Raji (cell line): Measurements from ENCODE around the gene MYEOV.

Source experiments
- POLR2A ChIP-seq: IDR thresholded peaks from 2 replicates; pipeline ENCODE4 v1.6.1; 2011; ENCODE audit warnings: low read depth, low read length, control low read depth; ENCODE audit not compliant: insufficient read depth

The MYEOV gene

DNA sequence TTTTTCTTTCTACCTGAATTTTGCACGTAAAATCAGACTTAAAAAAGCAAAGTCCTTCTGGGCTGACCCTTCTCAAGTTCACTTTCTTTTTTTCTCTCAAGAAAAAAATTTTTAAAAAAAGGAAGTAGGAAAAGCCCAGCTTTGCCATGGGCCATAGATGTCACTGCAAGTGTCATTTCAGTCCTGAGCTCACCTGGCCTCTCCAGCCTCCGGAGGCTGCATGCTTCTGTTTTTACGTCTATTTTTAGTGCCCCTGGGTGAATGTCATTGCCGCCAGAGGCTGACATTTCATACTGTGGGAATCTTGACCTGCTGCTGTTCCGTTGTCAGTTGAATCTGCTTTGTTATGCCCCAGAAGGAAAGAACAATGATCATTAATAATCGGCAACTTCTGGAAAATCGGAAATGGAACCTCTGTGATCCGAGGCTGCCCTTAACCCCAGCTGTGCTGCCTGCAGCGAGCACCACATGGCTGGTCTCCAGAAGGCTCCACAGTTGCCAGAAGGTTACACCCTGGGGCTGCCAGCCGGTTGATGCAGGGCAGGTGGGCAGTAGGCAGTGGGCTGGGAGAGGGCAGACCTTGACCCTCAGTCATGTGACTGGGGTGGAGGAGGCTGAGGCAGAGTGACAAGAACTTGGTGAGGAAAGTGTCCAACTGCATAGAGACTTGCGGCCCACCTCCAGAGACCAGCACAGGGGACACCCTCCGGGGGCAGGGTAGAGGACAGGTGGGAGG lies 16.7 kb upstream of the MYEOV start:
- TF ChIP-seq POLR2A = no peak

DNA sequence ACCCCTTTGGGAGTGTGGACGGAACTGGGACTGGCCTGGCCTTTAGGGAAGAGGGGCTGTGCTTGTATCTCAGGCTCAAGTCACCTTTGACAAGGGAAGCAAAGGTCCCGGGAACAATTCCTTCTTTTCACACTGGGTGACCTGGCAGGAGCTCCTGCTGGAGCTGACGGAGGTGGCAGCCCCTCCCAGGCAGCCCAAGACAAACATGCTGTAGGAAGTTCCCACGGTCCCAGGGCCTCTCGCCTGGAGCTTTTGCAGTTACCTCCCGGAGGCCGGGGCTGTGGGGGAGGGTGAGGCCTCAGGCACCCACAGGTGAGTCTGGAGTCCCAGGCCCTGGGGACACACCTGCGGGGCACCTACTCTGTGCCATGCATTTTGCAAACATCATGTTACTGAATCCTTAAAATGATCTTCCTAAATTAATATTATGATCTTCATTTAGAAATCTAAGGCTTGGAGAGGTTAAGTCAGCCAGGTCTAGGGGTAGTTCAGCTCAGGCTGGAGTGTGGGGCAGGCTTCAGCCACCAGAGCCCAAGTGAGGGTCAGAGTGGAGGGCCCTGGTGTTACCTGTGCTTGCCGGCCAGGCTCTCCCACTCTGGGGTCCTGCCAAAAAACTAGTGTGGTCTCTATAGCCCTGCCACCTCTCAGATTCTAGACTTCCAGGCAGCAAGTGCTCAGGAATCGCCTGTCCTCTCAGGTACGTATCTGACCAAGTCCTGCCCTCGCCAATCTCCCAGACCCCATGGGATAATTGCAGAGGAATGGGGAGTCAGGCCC lies 15.7 kb upstream of the MYEOV start:
- no peak for TF ChIP-seq POLR2A

DNA sequence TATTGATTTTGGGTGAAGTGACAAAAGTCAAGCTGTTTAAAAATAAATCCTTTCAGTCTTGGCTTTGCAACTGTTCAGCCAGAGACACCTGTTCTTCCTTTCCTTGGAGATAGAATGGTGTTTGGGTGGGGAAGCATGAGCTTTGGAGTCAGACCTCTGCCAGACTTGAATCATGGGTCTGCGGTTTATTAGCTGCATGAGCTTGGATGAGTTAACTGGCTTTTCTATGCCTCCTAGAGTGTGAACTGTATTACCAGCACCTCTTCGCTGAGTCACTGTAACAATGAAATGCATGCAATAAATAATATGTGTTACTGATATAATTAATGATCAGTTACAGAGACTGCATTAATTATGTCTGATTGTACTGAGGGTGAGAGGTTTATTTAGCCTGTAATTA lies 13.5 kb upstream of the MYEOV start:
- TF ChIP-seq POLR2A = no peak

DNA sequence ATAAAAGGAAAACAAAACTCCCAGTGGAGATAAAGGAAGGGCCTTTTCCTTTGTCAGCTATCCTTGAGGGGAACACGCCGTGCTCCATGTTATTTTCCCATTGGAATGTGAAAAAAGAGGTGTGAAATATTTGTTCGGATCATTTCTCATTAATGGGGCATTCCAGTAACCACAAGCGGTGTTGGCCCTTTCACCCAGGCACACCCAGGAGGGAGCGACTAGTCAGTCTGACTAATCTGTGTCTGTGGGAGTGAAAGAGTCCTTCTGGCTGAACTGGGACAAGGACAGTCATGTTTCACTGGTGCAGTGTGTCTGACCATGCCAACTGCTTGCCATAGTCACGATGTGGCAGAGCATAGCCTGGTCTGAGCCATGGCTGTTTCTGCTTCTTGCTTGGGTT lies 13.0 kb upstream of the MYEOV start:
- no peak for TF ChIP-seq POLR2A

DNA sequence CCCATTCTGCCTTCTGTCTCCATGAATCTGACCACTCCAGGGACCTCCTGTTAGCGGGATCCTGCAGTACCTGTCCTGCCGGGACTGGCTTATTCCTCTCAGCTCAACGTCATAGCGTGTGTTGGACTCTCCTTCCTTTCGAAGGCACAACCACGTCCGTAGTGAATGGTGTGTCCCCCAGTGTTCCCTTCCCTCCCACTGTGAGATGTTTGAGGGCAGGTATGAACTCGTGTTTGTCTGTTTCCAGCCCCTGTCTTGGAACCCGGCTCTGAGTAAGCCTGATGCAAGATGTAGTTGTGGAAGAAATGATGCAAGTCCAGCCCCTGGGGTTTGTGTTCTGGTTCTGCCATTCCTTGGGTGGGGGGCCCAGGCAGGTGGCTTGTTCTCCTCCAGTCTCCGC lies 10.5 kb upstream of the MYEOV start:
- TF ChIP-seq POLR2A = no peak

DNA sequence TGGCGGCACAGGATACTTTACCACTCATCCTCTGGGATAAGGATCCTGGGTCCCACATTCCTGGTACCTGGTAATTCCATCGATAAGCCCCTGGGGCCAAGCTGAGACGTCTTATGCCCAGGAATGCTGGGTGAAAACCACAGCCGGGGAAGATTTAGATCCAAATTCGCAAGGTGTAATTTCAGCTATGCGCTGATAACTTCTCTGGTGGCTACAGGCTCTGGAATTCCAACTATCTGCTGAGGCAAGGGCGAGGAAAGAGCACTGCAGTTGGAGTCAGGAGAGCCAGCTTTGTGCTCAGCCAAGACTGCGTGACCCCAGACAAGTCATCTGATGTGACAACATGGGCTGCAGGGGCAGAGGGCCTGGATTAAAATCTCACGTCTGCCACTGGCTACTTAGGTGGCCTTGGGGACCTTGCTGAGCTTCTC lies 9.9 kb upstream of the MYEOV start:
- TF ChIP-seq POLR2A = no peak

DNA sequence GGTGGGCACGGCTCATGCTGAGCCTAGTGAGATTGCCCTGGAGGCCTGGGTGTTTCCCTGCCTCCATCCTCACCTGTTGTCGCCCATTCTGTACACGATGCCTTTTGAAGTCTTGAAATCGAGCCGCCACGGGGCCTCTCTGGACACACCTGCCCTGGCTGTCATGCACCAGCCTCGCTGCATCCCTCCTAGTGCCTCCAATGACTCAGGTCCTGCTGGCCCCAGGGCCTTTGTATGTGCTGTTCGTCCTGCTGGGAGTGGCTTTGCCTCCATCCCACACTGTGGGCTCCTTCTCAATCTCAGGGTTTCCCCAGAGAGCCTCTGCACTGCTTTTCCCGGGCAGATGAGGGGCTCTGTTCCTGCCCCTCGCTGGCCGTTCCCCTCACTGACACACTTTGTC lies 8.9 kb upstream of the MYEOV start:
- no peak for TF ChIP-seq POLR2A

DNA sequence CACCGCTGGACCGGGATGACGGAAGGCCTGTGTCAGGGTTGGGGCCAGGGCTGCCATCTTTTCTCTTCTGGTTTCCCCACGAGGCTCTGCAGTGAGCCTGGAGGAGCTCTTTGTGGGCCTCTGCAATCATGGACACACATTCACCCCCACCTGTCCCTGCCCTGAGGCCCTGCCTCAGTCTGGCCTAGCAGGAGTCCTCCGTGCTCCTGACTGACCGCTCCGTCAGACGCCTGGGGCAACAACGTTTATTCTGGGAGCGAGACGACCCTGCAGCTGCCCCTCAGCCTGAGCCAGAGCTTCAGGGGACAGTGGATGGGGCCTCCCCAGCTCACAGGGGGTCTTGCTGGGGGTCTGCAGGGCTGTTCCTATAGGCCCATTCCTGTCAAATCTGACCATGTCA lies 8.2 kb upstream of the MYEOV start:
- no peak for TF ChIP-seq POLR2A

DNA sequence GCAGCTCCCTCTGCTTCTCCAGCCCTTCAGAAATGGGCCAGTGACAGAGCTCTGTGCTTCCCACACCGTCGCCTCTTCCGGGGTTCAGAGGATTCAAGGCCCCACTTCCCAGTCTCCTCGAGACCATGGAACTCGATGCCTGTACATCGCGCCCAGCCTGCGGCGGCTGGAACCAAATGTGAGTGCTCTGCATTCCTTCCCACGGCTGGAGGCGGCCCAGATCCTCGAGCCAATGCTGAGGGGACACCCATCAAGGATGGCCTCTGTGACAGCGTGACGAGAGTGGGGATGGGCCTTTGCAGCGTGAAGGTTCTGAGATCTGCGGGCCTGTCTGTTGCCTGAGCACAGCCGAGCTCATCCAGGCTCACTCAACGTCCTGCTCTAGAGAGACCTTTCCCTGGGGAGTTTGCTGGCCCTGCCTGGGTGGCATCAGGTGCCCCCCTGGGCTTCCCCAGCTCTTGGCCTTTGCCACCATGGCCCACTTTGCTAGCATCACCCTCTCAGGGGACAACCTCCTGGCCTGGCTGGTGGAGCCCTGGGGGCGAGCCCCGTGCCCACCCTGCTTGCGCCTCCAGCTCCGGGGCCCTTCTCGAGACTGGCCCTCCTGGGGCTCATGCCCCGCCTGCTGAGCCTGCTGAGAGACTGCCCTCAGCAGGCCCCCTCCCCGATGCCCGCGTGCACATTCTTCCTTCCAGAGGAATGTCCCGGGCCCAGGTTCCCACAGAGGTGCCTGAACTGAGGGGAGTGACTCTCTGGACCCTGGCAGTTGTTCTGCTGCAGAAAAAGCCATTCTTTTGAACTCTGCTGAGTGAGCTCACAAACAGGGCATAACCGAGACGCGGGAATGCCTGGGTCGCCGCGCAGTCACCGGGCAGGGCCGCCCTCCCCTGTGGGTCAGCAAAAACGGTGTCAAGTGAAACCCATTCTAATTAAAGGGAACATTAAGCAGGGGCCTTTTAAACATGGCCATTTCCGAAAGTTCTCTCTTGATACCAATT lies 7.3 kb upstream of the MYEOV start:
- TF ChIP-seq POLR2A = no peak

DNA sequence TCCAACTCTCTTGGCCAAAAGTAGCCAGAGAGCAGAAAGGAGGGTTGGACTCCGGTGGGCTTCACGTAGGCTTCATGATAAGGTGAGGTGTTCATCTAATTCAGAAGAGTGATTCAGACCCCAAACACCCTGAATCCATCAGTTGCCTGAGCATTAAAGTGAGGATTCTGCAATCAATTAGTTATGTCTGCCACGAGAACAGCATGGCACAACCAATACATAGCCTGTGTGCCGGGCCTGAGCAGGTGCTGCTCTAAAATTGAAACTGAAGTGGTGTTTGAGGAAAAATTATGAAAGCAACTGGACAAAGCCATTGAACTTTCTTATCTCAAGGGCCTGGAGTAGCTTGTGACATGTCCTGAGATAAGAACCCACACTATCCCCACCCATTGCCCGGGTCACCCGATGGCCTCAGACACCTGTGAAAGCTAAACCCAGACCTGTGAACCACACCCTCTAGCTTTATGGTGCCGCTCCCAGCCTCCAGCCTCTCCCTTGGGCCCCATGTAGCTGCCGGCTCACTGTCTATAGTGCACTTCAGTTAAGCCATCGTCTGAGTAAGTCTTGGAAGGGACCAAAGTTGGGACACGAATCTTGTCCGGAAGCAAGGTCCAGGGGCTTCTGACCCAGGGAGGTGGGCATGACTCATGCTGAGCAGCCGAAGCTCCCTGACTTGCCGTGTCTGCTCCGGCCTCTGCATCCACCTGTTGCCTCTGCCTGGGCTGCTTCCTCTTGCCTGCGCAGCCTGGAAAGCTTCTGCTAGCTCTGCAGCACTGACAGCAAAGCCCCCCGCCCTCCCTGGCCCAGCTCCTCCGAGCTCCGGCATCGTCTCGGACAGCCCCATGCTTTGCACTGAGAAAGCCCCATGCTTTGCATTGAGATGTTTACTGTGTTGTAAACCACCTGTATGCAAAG lies 5.7 kb upstream of the MYEOV start:
- no peak for TF ChIP-seq POLR2A

DNA sequence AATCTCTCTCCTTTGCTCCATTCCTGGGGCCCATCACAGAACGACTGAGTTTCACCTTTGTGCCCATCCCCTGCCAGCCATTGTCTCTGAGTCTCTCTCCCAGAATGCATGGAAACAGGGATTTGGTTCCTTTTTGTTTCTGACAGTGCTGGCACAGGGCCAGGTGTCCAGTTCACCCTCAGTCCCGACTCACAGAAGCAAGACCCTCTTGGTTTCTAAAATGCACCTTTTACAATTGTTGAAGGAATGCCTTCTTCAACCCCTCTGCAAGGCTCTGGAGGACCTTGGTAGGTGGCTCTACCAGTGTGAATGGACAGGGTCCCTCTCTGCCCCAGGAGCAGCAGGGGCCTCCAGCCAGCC lies 5.1 kb upstream of the MYEOV start:
- no peak for TF ChIP-seq POLR2A

DNA sequence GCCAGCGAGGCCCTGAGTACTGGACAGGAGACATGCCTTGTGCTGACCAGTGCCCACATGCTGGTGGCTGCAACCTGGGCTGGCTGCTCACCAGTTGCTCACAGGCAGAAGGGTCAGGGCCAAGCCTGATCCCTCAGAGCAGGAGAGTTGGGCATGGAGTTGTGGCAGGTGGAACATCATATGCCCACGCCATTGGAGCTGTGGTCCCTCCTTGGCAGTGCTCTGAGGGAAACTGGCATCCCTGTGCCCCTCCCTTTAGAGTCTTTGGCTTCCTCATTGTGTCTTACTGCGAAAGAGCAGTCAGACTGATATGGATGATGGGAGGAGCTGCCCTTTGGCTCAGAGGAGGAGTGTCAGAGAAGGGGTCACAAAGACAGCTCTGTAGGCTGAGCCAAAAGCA lies 3.1 kb upstream of the MYEOV start:
- TF ChIP-seq POLR2A = no peak

DNA sequence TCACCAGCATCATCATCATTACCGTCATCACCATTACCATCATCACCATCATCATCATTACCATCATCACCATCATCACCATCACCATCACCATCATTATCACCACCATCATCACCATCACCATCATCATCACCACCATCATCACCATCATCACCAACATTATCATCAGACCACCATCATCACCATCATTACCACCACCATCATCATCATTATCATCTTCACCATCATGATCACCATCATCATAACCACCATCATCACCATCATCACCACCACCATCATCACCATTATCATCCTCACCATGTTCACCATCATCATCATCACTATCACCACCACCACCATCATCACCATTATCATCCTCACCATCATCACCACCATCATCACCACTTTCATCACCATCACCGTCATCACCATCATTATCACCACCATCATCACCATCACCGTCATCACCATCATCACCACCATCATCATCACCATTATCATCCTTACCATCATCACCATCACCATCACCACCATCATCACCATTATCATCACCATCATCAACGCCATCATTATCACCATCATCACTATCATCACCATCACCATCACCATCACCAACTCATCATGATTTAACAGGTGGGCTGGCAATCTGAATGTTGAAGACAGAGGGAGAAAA lies 2.4 kb upstream of the MYEOV start:
- TF ChIP-seq POLR2A = no peak

DNA sequence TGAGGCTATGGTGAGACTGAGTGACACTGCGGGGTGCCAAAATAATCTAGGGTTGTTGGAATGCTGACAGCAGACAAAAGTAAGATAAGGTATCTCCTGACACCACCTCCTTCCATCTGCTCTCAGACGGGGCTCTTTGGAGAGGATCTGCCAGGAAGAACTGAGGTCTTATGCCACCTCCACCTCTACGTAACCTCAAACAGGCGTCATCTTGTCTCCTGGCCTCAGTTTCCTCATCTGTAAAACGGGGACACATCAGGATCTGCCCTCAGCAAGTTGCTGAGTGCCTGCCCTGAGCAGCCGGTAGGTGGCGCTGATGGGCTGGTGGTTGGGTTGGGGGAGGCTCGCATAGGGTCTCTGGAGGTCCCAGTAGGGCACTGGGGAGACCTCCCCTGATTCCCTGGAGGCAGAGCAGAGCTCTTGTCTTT lies 1.7 kb upstream of the MYEOV start:
- no peak for TF ChIP-seq POLR2A

DNA sequence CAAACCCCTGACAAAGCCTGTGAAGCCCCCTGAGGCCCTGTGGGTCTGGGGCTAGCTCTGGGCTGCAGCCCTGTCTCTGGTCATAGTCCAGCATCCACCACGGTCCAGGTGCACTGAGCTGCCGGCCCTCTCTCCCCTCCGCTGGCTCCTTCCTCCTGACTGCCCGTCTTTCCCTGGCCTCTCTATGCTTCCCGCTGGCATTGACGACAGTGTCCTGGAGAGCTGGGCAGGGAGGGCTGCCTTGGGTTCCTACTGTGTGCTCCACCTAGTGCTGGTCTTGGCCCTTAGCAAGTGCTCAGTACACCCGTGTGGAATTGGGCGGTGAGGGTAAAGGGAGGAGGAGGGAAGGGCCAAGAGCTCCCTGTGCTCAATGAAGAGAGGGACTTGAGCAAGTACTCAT lies 868 bp upstream of the MYEOV start:
- no peak for TF ChIP-seq POLR2A
